ENCODE results near the gene PRKG1. TPM values are rescaled to one million over a fixed set of nuclear protein-coding genes. Genes with fewer than 3 reads are reported as not detected.
A peak's percentile ranks its signal among the peaks of the same experiment; 100 is the strongest.

PRKG1 gene
- total and polyA plus RNA-seq, 2 donors (not counting 1 experiment from before 2014, with no cell fraction given), result not detected

- 7% methylated on average over 37 of the region's 40 CpGs for WGBS (ENCODE audit: insufficient coverage)
- H3K36me3 ChIP-seq (replicated peaks in 1 of 2; ENCODE audit: control extremely low read depth in 1 of 2, control insufficient read depth in 1 of 2, extremely low read depth in 1 of 2, insufficient read depth in 2 of 2, low read length in 1 of 2), result no peaks in the 10 kb centered on the region
- Mint-ChIP-seq H3K27me3 (peaks cover 51% of the 10 kb centered on the region), H3K4me1 (peaks cover 13% of the 10 kb centered on the region), H3K27ac (no peak overlapping the region), H3K9me3 (ENCODE audit: insufficient read depth) (no peaks in the 10 kb centered on the region), H3K4me3 (peak overlapping the region; percentile 85)
- CTCF ChIA-PET, result interaction anchor here (1.0 to 3.6 kb wide), 4 partner anchors 14 to 259 kb away, joined by 3 to 46 read pairs (median 4); no protein-coding TSS in a partner anchor
- H2AFZ ChIP-seq (ENCODE audit: insufficient read depth, low read depth, low read length, poor library complexity, severe bottlenecking), result peak overlapping the region; percentile 74
- peak overlapping the region; percentile 24 to 74 (median 51) for H3K4me3 ChIP-seq (ENCODE audit: control extremely low read depth in 1 of 5, extremely low read depth in 1 of 5, insufficient read depth in 1 of 5, low read depth in 2 of 5, low read length in 4 of 5)
- H3K9me3 ChIP-seq (ENCODE audit: control extremely low read depth in 1 of 3, control insufficient read depth in 2 of 3, insufficient read depth in 1 of 3, low read length in 2 of 3), result no peaks in the 10 kb centered on the region
- H3K4me1 ChIP-seq (ENCODE audit: control insufficient read depth in 2 of 2, insufficient read depth in 2 of 2, low read length in 2 of 2), result peaks cover 10 to 14% of the 10 kb centered on the region in 2 donors
- H3K27ac ChIP-seq (ENCODE audit: low read length in 2 of 2), result no peak overlapping the region
- no peaks in the 10 kb centered on the region for H4K20me1 ChIP-seq (ENCODE audit: control insufficient read depth, insufficient read depth, low read length, poor library complexity, severe bottlenecking)
- intact Hi-C loops (cut with micrococcal nuclease), result no loop called here
- TF ChIP-seq CTCF (IDR thresholded peaks at IDR 0.05), result peak; percentile 68
- no peak for TF ChIP-seq EZH2 (IDR thresholded peaks at IDR 0.05; ENCODE audit: borderline replicate concordance, insufficient read depth, low read depth, low read length, poor library complexity, severe bottlenecking)
- peak overlapping the region; percentile 74 for H3K4me2 ChIP-seq (replicated peaks; ENCODE audit: low read depth, low read length, poor library complexity, severe bottlenecking)
- peak overlapping the region; percentile 56 for H3K9ac ChIP-seq (ENCODE audit: low read length)
- ATAC-seq (ENCODE audit: low read depth) (peak; percentile 64), DNase-seq (peak; percentile 67)
- POLR2A ChIA-PET, result no interaction called here
- peaks cover 0 to 24% (median 15%) of the 10 kb centered on the region in 4 experiments for H3K27me3 ChIP-seq (replicated peaks in 1 of 4; ENCODE audit: control extremely low read depth in 1 of 4, control insufficient read depth in 3 of 4, insufficient read depth in 4 of 4, low read length in 3 of 4)
- no peaks in the 10 kb centered on the region for H3K79me2 ChIP-seq (ENCODE audit: control insufficient read depth, insufficient read depth, low read length)
These were observed 1234.2 kb downstream of the PRKG1 start for GRCh38 chr10:52308251-52309031.

GRCh38 chr10:52312942-52313255 is 1238.6 kb downstream of the PRKG1 start:
- H3K9ac ChIP-seq (ENCODE audit: low read length), result peak overlapping the region; percentile 58
- Mint-ChIP-seq H3K4me3 (peak overlapping the region; percentile 83), H3K9me3 (ENCODE audit: insufficient read depth) (no peaks in the 10 kb centered on the region), H3K27ac (no peak overlapping the region), H3K27me3 (peaks cover 63% of the 10 kb centered on the region), H3K4me1 (peaks cover 27% of the 10 kb centered on the region)
- ChIA-PET CTCF (interaction anchor here (0.9 kb wide), 1 partner anchor 176 kb away, joined by 3 read pairs; no protein-coding TSS in a partner anchor), POLR2A (no interaction called here)
- H3K27me3 ChIP-seq (replicated peaks in 1 of 4; ENCODE audit: control extremely low read depth in 1 of 4, control insufficient read depth in 3 of 4, insufficient read depth in 4 of 4, low read length in 3 of 4), result peaks cover 0 to 32% (median 19%) of the 10 kb centered on the region in 4 experiments
- H3K79me2 ChIP-seq (ENCODE audit: control insufficient read depth, insufficient read depth, low read length), result no peaks in the 10 kb centered on the region
- no peak overlapping the region for H3K27ac ChIP-seq (ENCODE audit: low read length in 2 of 2)
- intact Hi-C loops (cut with micrococcal nuclease), result no loop called here
- peak overlapping the region; percentile 74 for H2AFZ ChIP-seq (ENCODE audit: insufficient read depth, low read depth, low read length, poor library complexity, severe bottlenecking)
- H3K36me3 ChIP-seq (replicated peaks in 1 of 2; ENCODE audit: control extremely low read depth in 1 of 2, control insufficient read depth in 1 of 2, extremely low read depth in 1 of 2, insufficient read depth in 2 of 2, low read length in 1 of 2), result no peaks in the 10 kb centered on the region
- peak overlapping the region in 3 of 5 experiments; percentile 55 to 58 (median 56) for H3K4me3 ChIP-seq (ENCODE audit: control extremely low read depth in 1 of 5, extremely low read depth in 1 of 5, insufficient read depth in 1 of 5, low read depth in 2 of 5, low read length in 4 of 5)
- TF ChIP-seq CTCF (IDR thresholded peaks at IDR 0.05) (no peak), EZH2 (IDR thresholded peaks at IDR 0.05; ENCODE audit: borderline replicate concordance, insufficient read depth, low read depth, low read length, poor library complexity, severe bottlenecking) (no peak)
- H4K20me1 ChIP-seq (ENCODE audit: control insufficient read depth, insufficient read depth, low read length, poor library complexity, severe bottlenecking), result no peaks in the 10 kb centered on the region
- WGBS (ENCODE audit: insufficient coverage), result no CpG with 5 or more reads among the region's 3 CpGs
- peaks cover 21 to 28% of the 10 kb centered on the region in 2 donors for H3K4me1 ChIP-seq (ENCODE audit: control insufficient read depth in 2 of 2, insufficient read depth in 2 of 2, low read length in 2 of 2)
- peak overlapping the region; percentile 88 for H3K4me2 ChIP-seq (replicated peaks; ENCODE audit: low read depth, low read length, poor library complexity, severe bottlenecking)
- H3K9me3 ChIP-seq (ENCODE audit: control extremely low read depth in 1 of 3, control insufficient read depth in 2 of 3, insufficient read depth in 1 of 3, low read length in 2 of 3), result no peaks in the 10 kb centered on the region
- ATAC-seq (ENCODE audit: low read depth) (no peak), DNase-seq (peak; percentile 47)

All from B cell (primary cell).